Upper lobe of left lung (tissue), 6 donors: ENCODE measurements around the gene ATP6V1B1. TPM values are rescaled to one million over a fixed set of nuclear protein-coding genes. Genes with fewer than 3 reads are reported as not detected.

ENCODE experiments used
- ATAC-seq, 2 donors: fragments of 200-7000 bp; cut with Tn5 transposase; one replicate each; pipeline ENCODE4 v1.9.1; 2022; ENCODE audit warnings: mild to moderate bottlenecking in 2 of 2, moderate library complexity in 2 of 2; ENCODE audit not compliant: low FRiP score in 2 of 2
- DNase-seq, 2 donors: peaks; one replicate each; pipeline ENCODE4 v3.0.0-alpha.2; 2019 to 2020
- H3K27ac ChIP-seq, 4 donors: fragments of 200-600 bp; sonication (generic); one replicate each; pipeline ENCODE4 v1.5.1; 2016 to 2019
- H3K27me3 ChIP-seq, 4 donors: fragments of 200-600 bp; sonication (generic); one replicate each; pipeline ENCODE4 v1.5.1; 2017 to 2019
- H3K36me3 ChIP-seq, 4 donors: fragments of 200-600 bp; sonication (generic); one replicate each; pipeline ENCODE4 v1.5.1; 2016 to 2019
- H3K4me1 ChIP-seq, 4 donors: fragments of 200-600 bp; sonication (generic); one replicate each; pipeline ENCODE4 v1.5.1; 2018 to 2019
- H3K4me3 ChIP-seq, 4 donors: fragments of 200-600 bp; sonication (generic); one replicate each; pipeline ENCODE4 v1.5.1; 2017 to 2019; ENCODE audit warnings: mild to moderate bottlenecking in 2 of 4, moderate library complexity in 1 of 4
- H3K9me3 ChIP-seq, 4 donors: fragments of 200-600 bp; sonication (generic); one replicate each; pipeline ENCODE4 v1.5.1; 2018 to 2019
- EP300 ChIP-seq, 4 donors: sonication (generic); formaldehyde crosslinking; IDR thresholded peaks; one replicate each; pipeline ENCODE4 v1.5.1; 2017; ENCODE audit warnings: antibody characterized with exemption in 4 of 4, control low read depth in 2 of 4
- POLR2A ChIP-seq, 4 donors: fragments of 450-650 bp; IDR thresholded peaks; one replicate each; pipeline ENCODE4 v1.5.1; 2016 to 2017; ENCODE audit warnings: antibody characterized with exemption in 4 of 4, mild to moderate bottlenecking in 2 of 4
- POLR2AphosphoS5 ChIP-seq, 2 donors: sonication (generic); formaldehyde crosslinking; IDR thresholded peaks; one replicate each; pipeline ENCODE4 v1.5.1; 2017; ENCODE audit warnings: antibody characterized with exemption in 2 of 2
- WGBS, 2 donors: methylation state at CpG; one replicate each; pipeline ENCODE4 v1.1.5; 2017 to 2018; 5-methylcytosine and 5-hydroxymethylcytosine counted together
- total RNA-seq, 6 donors: library from RNA; depleted of rRNA in 4 of 6; stranded (reverse); fragments of >200 nt in 4 of 6; gene quantifications; one replicate each; pipeline versions ENCODE4 v1.1.0 to v1.2.1, GENCODE V29; 2016 to 2021
- TF ChIP-seq, protein P1 (sequence below), 6 experiments: fragments of 450-650 bp in 4 of 6; fragments of 200-600 bp in 2 of 6; sonication (generic) in 2 of 6; IDR thresholded peaks; one replicate each; pipeline ENCODE4 v1.5.1; 2016 to 2019; ENCODE audit warnings: antibody characterized with exemption in 6 of 6
- donor health status: DM: no; HTN: no; CAD: no; lungs with moderate emphysema.
- donor health status: DM: no; HTN: yes; CAD: no; lungs with severe emphysema.

ATP6V1B1 gene
- total RNA-seq, 6 donors from 2014 or later, result 1.6 to 23.0 (median 3.2) TPM; not detected in 1

DNA sequence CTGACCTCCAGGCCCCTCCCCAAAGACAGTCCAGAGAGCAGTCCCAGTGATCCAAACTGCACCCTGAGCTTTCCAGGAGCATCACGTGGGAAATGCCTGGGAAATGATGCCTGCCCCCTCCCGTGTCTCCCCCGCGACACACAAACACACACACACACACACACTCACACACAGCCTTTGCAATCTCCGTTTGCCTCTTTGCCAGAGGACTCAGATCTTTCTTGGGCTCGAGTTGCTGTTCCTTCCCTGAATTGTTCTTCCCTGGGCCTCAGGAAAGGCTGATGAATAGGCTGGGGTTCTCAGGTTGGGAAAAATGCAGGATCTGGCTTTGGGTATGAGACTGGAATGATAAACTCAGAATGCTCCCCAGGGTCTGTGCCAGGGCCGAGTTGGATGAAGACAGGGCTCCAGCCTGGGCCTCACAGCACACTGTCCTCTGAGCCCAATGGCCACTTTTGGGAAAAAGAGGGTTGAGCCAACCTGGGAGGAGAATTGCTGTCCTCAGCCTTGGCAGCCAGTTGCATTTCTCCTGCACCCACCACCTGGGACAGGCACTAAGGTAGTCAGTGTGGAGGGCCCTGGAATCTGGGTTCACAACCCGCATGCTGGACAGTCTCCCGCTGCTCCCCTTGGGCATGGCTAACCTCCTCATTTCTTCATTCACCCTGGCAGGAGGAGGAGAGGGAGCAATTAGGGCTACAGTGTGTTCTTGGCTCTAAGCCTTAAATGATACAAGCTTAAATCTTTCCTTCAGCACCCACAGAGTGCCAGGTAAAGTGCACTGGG, 43.9 kb upstream of the ATP6V1B1 start:
- no peak for TF ChIP-seq POLR2AphosphoS5 (IDR thresholded peaks at IDR 0.05)
- no peak for TF ChIP-seq EP300 (IDR thresholded peaks at IDR 0.05)
- no peak for TF ChIP-seq POLR2A (IDR thresholded peaks at IDR 0.05)
- TF ChIP-seq, protein P1, sequence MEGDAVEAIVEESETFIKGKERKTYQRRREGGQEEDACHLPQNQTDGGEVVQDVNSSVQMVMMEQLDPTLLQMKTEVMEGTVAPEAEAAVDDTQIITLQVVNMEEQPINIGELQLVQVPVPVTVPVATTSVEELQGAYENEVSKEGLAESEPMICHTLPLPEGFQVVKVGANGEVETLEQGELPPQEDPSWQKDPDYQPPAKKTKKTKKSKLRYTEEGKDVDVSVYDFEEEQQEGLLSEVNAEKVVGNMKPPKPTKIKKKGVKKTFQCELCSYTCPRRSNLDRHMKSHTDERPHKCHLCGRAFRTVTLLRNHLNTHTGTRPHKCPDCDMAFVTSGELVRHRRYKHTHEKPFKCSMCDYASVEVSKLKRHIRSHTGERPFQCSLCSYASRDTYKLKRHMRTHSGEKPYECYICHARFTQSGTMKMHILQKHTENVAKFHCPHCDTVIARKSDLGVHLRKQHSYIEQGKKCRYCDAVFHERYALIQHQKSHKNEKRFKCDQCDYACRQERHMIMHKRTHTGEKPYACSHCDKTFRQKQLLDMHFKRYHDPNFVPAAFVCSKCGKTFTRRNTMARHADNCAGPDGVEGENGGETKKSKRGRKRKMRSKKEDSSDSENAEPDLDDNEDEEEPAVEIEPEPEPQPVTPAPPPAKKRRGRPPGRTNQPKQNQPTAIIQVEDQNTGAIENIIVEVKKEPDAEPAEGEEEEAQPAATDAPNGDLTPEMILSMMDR (IDR thresholded peaks at IDR 0.05), result no peak
- 47 to 57% methylated on average over 9 of the region's 9 CpGs for WGBS, 2 donors
- H3K27me3 ChIP-seq, result peaks cover 0 to 40% (median 22%) of the 10 kb centered on the region in 4 donors

DNA sequence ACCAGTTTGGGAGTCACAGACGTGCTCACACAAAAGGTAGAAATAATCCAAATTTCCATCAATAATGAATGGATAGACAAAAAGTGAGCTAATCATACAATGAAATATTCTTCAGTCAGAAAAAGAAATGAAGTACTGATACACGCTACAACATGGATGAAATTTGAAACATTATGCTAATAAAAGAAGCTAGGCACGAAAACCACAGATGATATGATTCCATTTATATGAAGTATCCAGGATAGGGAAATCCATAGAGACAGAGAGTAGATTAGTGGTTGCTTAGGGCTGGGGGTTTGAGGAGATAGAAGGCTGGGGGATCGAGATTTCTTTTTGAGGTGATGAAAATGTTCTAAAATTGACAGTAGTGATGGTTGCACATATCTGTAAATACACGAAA, 43.0 kb upstream of the ATP6V1B1 start:
- no peak for ATAC-seq
- 56 to 70% methylated on average over 5 of the region's 5 CpGs for WGBS, 2 donors
- Histone ChIP-seq H3K9me3 (no peaks in the 10 kb centered on the region), H3K27me3 (peaks cover 2 to 40% (median 23%) of the 10 kb centered on the region in 4 donors), H3K27ac (no peak overlapping the region), H3K4me3 (no peak overlapping the region), H3K4me1 (peaks cover 11 to 18% (median 16%) of the 10 kb centered on the region in 4 donors), H3K36me3 (no peaks in the 10 kb centered on the region)
- no peak for DNase-seq
- TF ChIP-seq POLR2AphosphoS5 (IDR thresholded peaks at IDR 0.05), result no peak
- TF ChIP-seq EP300 (IDR thresholded peaks at IDR 0.05), result no peak
- TF ChIP-seq POLR2A (IDR thresholded peaks at IDR 0.05), result no peak

More for the DNA sequence above, 43.9 kb upstream of the ATP6V1B1 start:
- H3K9me3 ChIP-seq, result no peaks in the 10 kb centered on the region
- H3K36me3 ChIP-seq, result no peaks in the 10 kb centered on the region
- H3K4me1 ChIP-seq, result peaks cover 20 to 28% (median 22%) of the 10 kb centered on the region in 4 donors
- no peak overlapping the region for H3K27ac ChIP-seq
- no peak for ATAC-seq
- no peak overlapping the region for H3K4me3 ChIP-seq
- no peak for DNase-seq

DNA sequence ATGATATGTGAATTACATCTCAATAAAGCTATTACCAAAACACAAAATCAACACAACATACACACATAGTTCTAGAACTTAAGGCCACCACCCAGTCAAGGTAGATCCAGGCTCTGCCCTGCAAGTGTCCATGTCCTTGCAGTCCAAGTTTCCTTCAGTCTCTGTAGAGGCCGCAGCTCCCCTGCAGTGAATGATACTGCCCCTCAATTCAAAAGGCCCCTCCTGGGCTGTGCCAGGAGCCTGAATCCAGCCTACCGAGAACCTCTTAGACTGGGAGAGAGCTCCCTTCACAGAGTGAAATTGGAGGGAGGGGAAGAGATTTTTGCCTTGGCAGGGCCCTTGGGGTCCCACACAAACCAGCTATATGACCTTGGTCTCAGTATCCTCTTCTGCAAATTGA, 42.5 kb upstream of the ATP6V1B1 start:
- 57 to 83% methylated on average over 1 to 2 of the region's 2 CpGs for WGBS, 2 donors
- no peak overlapping the region for H3K27ac ChIP-seq
- H3K4me3 ChIP-seq, result no peak overlapping the region
- DNase-seq, result no peak
- no peaks in the 10 kb centered on the region for H3K36me3 ChIP-seq
- H3K27me3 ChIP-seq, result peaks cover 2 to 40% (median 23%) of the 10 kb centered on the region in 4 donors
- no peak for ATAC-seq
- peaks cover 7 to 14% (median 11%) of the 10 kb centered on the region in 4 donors for H3K4me1 ChIP-seq
- TF ChIP-seq, protein P1 (IDR thresholded peaks at IDR 0.05), result no peak
- TF ChIP-seq POLR2AphosphoS5 (IDR thresholded peaks at IDR 0.05) (no peak), POLR2A (IDR thresholded peaks at IDR 0.05) (no peak), EP300 (IDR thresholded peaks at IDR 0.05) (no peak)
- H3K9me3 ChIP-seq, result no peaks in the 10 kb centered on the region

DNA sequence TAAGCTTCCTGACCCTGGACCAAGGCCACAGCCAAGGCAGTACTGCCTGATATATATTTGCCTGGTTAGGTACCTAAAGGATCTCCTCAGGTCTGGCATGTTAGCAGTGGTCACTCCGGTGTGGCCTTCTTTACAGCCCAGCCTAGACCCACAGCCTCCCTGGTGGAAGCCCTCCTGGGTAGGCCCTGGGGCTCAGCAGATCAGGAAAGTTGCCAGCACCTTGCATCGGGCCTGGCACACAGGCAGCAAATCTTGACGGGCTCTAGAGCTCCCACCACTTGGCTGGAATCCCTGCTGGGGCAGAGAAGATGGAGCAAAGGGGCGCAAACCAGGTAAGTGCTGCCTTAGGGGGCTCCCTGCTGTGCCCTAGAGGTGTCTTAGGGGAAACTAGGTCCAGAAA, 40.9 kb upstream of the ATP6V1B1 start:
- TF ChIP-seq POLR2AphosphoS5 (IDR thresholded peaks at IDR 0.05) (no peak), POLR2A (IDR thresholded peaks at IDR 0.05) (no peak), EP300 (IDR thresholded peaks at IDR 0.05) (no peak)
- TF ChIP-seq, protein P1 (IDR thresholded peaks at IDR 0.05), result no peak
- no peak overlapping the region for H3K27ac ChIP-seq
- no peak overlapping the region for H3K4me3 ChIP-seq
- ATAC-seq, result no peak
- 60 to 84% methylated on average over 4 of the region's 4 CpGs for WGBS, 2 donors
- H3K9me3 ChIP-seq, result no peaks in the 10 kb centered on the region
- H3K4me1 ChIP-seq, result peaks cover 3 to 9% (median 6%) of the 10 kb centered on the region in 4 donors
- peaks cover 5 to 41% (median 25%) of the 10 kb centered on the region in 4 donors for H3K27me3 ChIP-seq
- DNase-seq, result no peak
- no peaks in the 10 kb centered on the region for H3K36me3 ChIP-seq

DNA sequence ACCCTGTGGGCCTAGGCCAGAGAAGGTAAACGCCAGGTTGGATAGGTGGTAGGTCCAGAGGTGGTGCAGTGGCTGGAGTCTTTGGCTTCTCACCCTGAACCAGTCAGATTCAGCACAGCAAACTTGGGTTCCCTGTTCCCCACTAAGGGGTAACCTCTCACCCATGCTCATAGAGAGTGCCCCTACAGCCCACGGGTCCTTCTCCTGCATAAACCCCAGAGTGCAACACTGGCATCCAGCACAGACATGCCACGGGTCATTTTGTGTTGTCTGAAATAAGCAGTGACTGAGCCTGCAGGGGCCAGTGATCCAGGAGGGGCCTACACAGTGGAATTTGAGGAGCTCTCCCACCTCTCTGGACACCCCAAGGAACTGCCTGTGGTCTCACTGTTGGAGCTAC, 40.5 kb upstream of the ATP6V1B1 start:
- no peak overlapping the region for H3K4me3 ChIP-seq
- TF ChIP-seq EP300 (IDR thresholded peaks at IDR 0.05), result no peak
- no peak for TF ChIP-seq POLR2A (IDR thresholded peaks at IDR 0.05)
- TF ChIP-seq, protein P1 (IDR thresholded peaks at IDR 0.05), result no peak
- TF ChIP-seq POLR2AphosphoS5 (IDR thresholded peaks at IDR 0.05), result no peak
- no peak overlapping the region for H3K27ac ChIP-seq
- H3K4me1 ChIP-seq, result peaks cover 6 to 13% (median 11%) of the 10 kb centered on the region in 4 donors
- DNase-seq, result no peak
- no peaks in the 10 kb centered on the region for H3K9me3 ChIP-seq
- 57 to 71% methylated on average over 2 to 3 of the region's 3 CpGs for WGBS, 2 donors
- ATAC-seq, result no peak
- H3K36me3 ChIP-seq, result no peaks in the 10 kb centered on the region
- H3K27me3 ChIP-seq, result peaks cover 5 to 46% (median 28%) of the 10 kb centered on the region in 4 donors
